Endodermal cell (in vitro differentiated cells): ENCODE results near the gene MORN2. TPM values are rescaled to one million over a fixed set of nuclear protein-coding genes. Genes with fewer than 3 reads are reported as not detected.

Experiments used
- DNase-seq: peaks from one replicate; pipeline ENCODE4 v3.0.0-alpha.2; 2017
- H3K27ac ChIP-seq: 2 replicates; pipeline ENCODE4 v1.5.1; 2013; ENCODE audit warnings: mild to moderate bottlenecking, low read depth, low read length, moderate library complexity
- H3K27me3 ChIP-seq: 2 replicates; pipeline ENCODE4 v1.6.1; 2013; ENCODE audit warnings: mild to moderate bottlenecking, low read length, moderate library complexity; ENCODE audit not compliant: insufficient read depth, control insufficient read depth, poor library complexity, severe bottlenecking
- H3K36me3 ChIP-seq: 2 replicates; pipeline ENCODE4 v1.7.0; 2013; ENCODE audit warnings: mild to moderate bottlenecking, low read length, moderate library complexity; ENCODE audit not compliant: control insufficient read depth, insufficient read depth
- H3K4me1 ChIP-seq: one replicate; pipeline ENCODE4 v1.7.0; 2013; ENCODE audit warnings: low read length; ENCODE audit not compliant: control insufficient read depth, insufficient read depth
- H3K4me3 ChIP-seq: 2 replicates; pipeline ENCODE4 v1.5.1; 2013; ENCODE audit warnings: mild to moderate bottlenecking, low read length, moderate library complexity
- H3K9ac ChIP-seq: 2 replicates; pipeline ENCODE4 v1.6.1; 2013; ENCODE audit warnings: mild to moderate bottlenecking, low read length, moderate library complexity; ENCODE audit not compliant: poor library complexity, severe bottlenecking; ENCODE audit errors: extremely low read depth
- H3K9me3 ChIP-seq: 2 replicates; pipeline ENCODE4 v1.6.1; 2013; ENCODE audit warnings: mild to moderate bottlenecking, low read length, moderate library complexity; ENCODE audit not compliant: control insufficient read depth
- H3K27ac Mint-ChIP-seq: 2 replicates; pipeline ENCODE4 v1.8.0; 2020; ENCODE audit warnings: mixed read lengths
- H3K27me3 Mint-ChIP-seq: 2 replicates; pipeline ENCODE4 v1.8.0; 2021; ENCODE audit warnings: mild to moderate bottlenecking, mixed read lengths; ENCODE audit not compliant: insufficient read depth
- H3K36me3 Mint-ChIP-seq: 2 replicates; pipeline ENCODE4 v1.8.0; 2020; ENCODE audit warnings: low read depth, mixed read lengths
- H3K4me1 Mint-ChIP-seq: 2 replicates; pipeline ENCODE4 v1.8.0; 2020; ENCODE audit warnings: mixed read lengths
- H3K4me3 Mint-ChIP-seq: 2 replicates; pipeline ENCODE4 v1.8.0; 2020; ENCODE audit warnings: mild to moderate bottlenecking, moderate library complexity, mixed read lengths
- H3K9me3 Mint-ChIP-seq: 2 replicates; pipeline ENCODE4 v1.8.0; 2020; ENCODE audit warnings: mild to moderate bottlenecking, mixed read lengths
- CTCF ChIP-seq: fragments of 200-600 bp; sonication (generic); conservative IDR thresholded peaks from 2 replicates; pipeline ENCODE4 v1.5.0; 2021; ENCODE audit warnings: antibody characterized with exemption, mild to moderate bottlenecking
- WGBS, 2 experiments: methylation state at CpG; one replicate each; pipeline versions ENCODE4 v1.1.5 to v1.1.7; 2013; ENCODE audit warnings: missing lambda C conversion rate in 2 of 2, mixed read lengths in 1 of 2; ENCODE audit not compliant: insufficient coverage in 1 of 2, insufficient read length in 1 of 2; 5-methylcytosine and 5-hydroxymethylcytosine counted together
- total RNA-seq, 2 donors: library from RNA; stranded (reverse); fragmentation: NEBNext Ultra II Directional in 1 of 2; extraction: Animal tissue kit (Norgen Biotek cat#: 25700) in 1 of 2; gene quantifications; 2 replicates in 1 of 2; 3 replicates in 1 of 2; pipeline ENCODE4 v1.2.1, GENCODE V29; 2021

The MORN2 gene
- total RNA-seq, 2 donors from 2014 or later, result 13.7 to 27.5 TPM

GRCh38 chr2:38866773-38867443, 8.9 kb upstream of the MORN2 start:
- Histone ChIP-seq H3K4me1 (peaks cover 6% of the 10 kb centered on the region), H3K9ac (no peak overlapping the region), H3K4me3 (no peak overlapping the region), H3K36me3 (peaks cover 31% of the 10 kb centered on the region), H3K27ac (no peak overlapping the region), H3K27me3 (no peaks in the 10 kb centered on the region), H3K9me3 (peaks cover 15% of the 10 kb centered on the region)
- no peak overlapping the region for H3K27ac Mint-ChIP-seq
- H3K36me3 Mint-ChIP-seq, result peaks cover 21% of the 10 kb centered on the region
- H3K27me3 Mint-ChIP-seq, result no peaks in the 10 kb centered on the region
- DNase-seq, result no peak
- H3K4me1 Mint-ChIP-seq, result peaks cover 27% of the 10 kb centered on the region
- H3K4me3 Mint-ChIP-seq, result no peak overlapping the region
- TF ChIP-seq CTCF, result no peak
- 97% methylated on average over 3 of the region's 3 CpGs for WGBS, 2 experiments
- H3K9me3 Mint-ChIP-seq, result peaks cover 9% of the 10 kb centered on the region

- Histone ChIP-seq H3K9ac (no peak overlapping the region), H3K4me1 (peaks cover 3% of the 10 kb centered on the region), H3K9me3 (peaks cover 21% of the 10 kb centered on the region), H3K4me3 (no peak overlapping the region), H3K27me3 (no peaks in the 10 kb centered on the region), H3K27ac (no peak overlapping the region), H3K36me3 (peaks cover 16% of the 10 kb centered on the region)
- TF ChIP-seq CTCF, result no peak
- Mint-ChIP-seq H3K4me1 (peaks cover 16% of the 10 kb centered on the region), H3K36me3 (peaks cover 22% of the 10 kb centered on the region), H3K27ac (no peak overlapping the region), H3K4me3 (no peak overlapping the region), H3K9me3 (peaks cover 15% of the 10 kb centered on the region), H3K27me3 (no peaks in the 10 kb centered on the region)
- WGBS, 2 experiments, result 99% methylated on average over 3 of the region's 3 CpGs; no CpG with 5 or more reads in 1 of the 2 experiments
- DNase-seq, result no peak
Observed at GRCh38 chr2:38871432-38871831, 4.3 kb upstream of the MORN2 start.

- no peak overlapping the region for H3K4me3 ChIP-seq
- H3K9ac ChIP-seq, result no peak overlapping the region
- H3K9me3 Mint-ChIP-seq, result peaks cover 15% of the 10 kb centered on the region
- TF ChIP-seq CTCF, result no peak
- H3K4me1 Mint-ChIP-seq, result peaks cover 21% of the 10 kb centered on the region
- H3K27ac Mint-ChIP-seq, result no peak overlapping the region
- peaks cover 21% of the 10 kb centered on the region for H3K9me3 ChIP-seq
- peaks cover 3% of the 10 kb centered on the region for H3K4me1 ChIP-seq
- peaks cover 15% of the 10 kb centered on the region for H3K36me3 Mint-ChIP-seq
- 72 to 100% methylated on average over 2 to 5 of the region's 5 CpGs for WGBS, 2 experiments
- peaks cover 1% of the 10 kb centered on the region for H3K27me3 Mint-ChIP-seq
- no peaks in the 10 kb centered on the region for H3K36me3 ChIP-seq
- DNase-seq, result no peak
- H3K4me3 Mint-ChIP-seq, result no peak overlapping the region
- H3K27ac ChIP-seq, result no peak overlapping the region
- no peaks in the 10 kb centered on the region for H3K27me3 ChIP-seq
Observed at GRCh38 chr2:38873763-38874162, 2.0 kb upstream of the MORN2 start.
